ENCODE measurements around the gene ANKRD11.

ANKRD11 gene

GRCh38 chr16:89319631-89319885, 170.8 kb downstream of the ANKRD11 start:
- TF ChIP-seq, protein P1, sequence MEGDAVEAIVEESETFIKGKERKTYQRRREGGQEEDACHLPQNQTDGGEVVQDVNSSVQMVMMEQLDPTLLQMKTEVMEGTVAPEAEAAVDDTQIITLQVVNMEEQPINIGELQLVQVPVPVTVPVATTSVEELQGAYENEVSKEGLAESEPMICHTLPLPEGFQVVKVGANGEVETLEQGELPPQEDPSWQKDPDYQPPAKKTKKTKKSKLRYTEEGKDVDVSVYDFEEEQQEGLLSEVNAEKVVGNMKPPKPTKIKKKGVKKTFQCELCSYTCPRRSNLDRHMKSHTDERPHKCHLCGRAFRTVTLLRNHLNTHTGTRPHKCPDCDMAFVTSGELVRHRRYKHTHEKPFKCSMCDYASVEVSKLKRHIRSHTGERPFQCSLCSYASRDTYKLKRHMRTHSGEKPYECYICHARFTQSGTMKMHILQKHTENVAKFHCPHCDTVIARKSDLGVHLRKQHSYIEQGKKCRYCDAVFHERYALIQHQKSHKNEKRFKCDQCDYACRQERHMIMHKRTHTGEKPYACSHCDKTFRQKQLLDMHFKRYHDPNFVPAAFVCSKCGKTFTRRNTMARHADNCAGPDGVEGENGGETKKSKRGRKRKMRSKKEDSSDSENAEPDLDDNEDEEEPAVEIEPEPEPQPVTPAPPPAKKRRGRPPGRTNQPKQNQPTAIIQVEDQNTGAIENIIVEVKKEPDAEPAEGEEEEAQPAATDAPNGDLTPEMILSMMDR (IDR thresholded peaks at IDR 0.05; ENCODE audit: low read depth, low read length), result no peak
- H3K4me3 ChIP-seq (replicated peaks in 1 of 2; ENCODE audit: low read depth in 2 of 2, low read length in 2 of 2), result peak overlapping the region in 1 of 2 donors; percentile 29
- DNase-seq (ENCODE audit: low read depth in 2 of 2), result no peak

- TF ChIP-seq, protein P1 (IDR thresholded peaks at IDR 0.05; ENCODE audit: low read depth, low read length), result no peak
- no peak for DNase-seq (ENCODE audit: low read depth in 2 of 2)
- H3K4me3 ChIP-seq (replicated peaks in 1 of 2; ENCODE audit: low read depth in 2 of 2, low read length in 2 of 2), result no peak overlapping the region
These were observed 171.3 kb downstream of the ANKRD11 start for GRCh38 chr16:89318871-89319630.

DNA sequence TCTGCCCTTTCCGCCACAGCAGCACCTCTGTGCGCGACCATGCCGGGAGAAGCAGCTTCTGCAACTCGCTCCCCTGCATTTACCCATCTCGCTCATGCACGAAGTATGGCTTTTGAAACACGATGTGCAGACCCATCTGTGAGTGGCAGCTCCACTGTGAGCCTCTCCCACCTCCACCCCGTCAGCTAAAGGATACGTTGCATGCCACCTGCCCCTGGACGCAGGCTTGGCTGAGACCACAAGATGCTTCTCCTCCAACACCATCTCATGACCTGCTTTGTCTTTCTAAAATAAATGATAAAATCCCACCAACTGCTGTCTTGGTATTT, 172.0 kb downstream of the ANKRD11 start:
- DNase-seq (ENCODE audit: low read depth in 2 of 2), result no peak
- H3K4me3 ChIP-seq (replicated peaks in 1 of 2; ENCODE audit: low read depth in 2 of 2, low read length in 2 of 2), result no peak overlapping the region
- TF ChIP-seq, protein P1 (IDR thresholded peaks at IDR 0.05; ENCODE audit: low read depth, low read length), result no peak

DNA sequence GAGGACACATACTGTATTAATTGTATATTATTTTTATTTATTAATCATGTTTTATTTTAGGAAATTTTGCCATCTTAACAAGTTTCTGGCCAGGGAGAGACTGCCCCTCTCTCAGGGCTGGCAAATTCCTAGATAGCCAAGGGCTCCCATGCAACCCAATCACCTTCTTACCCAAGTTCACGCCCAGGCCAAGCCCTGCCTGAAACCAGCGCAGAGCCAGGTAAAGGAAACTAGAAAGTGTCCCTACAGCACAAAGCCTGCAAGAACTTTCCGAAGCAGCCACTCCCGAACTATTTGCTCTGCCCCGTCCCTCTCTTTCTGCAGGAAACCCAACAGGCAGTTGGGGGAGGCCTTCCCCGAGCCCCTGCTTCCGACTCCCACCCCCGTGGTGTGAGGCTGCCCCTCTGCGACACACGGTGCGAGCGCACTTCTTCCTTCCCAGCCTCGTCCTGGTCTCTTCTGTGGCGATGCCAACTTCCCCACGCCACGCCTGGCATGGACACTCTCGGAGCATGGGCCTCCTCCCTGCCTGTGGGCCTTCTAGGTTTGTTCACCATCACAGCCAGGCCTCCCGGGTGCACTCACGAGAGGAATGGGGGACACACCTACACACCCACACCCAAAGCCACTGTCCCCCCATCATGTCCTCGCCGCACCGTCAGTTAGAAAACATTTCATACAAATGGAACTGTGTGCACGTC, 172.5 kb downstream of the ANKRD11 start:
- DNase-seq (ENCODE audit: low read depth in 2 of 2), result no peak
- TF ChIP-seq, protein P1 (IDR thresholded peaks at IDR 0.05; ENCODE audit: low read depth, low read length), result no peak
- H3K4me3 ChIP-seq (replicated peaks in 1 of 2; ENCODE audit: low read depth in 2 of 2, low read length in 2 of 2), result no peak overlapping the region

DNA sequence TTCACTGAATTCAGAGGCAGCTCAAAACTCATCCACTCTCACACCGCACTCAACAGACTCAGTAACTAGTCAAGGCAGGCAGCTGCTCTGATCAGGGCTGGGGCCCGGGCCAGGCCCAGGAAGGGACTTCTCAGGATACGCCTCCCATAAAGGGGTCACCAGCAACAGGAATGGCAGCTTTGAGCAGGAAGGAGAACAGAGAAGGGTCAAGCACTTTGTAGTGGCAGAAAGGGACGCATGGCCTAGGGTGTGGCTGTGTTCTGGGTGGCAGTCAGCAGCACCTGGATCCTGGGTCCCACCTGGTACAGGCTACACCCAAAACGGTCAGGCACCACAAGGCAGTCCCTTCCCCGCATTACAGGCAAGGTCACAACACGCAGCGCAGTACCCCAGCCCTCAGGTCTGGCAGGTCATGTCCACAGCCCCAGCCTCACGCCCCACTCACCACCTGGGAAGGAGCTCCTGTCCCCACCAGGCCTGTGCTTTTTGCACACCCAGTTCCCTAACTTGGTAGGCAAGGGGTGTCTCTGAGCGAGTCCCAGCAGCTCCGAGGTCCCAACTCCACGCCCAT, 173.2 kb downstream of the ANKRD11 start:
- H3K4me3 ChIP-seq (replicated peaks in 1 of 2; ENCODE audit: low read depth in 2 of 2, low read length in 2 of 2), result no peak overlapping the region
- TF ChIP-seq, protein P1 (IDR thresholded peaks at IDR 0.05; ENCODE audit: low read depth, low read length), result no peak
- DNase-seq (ENCODE audit: low read depth in 2 of 2), result no peak

DNA sequence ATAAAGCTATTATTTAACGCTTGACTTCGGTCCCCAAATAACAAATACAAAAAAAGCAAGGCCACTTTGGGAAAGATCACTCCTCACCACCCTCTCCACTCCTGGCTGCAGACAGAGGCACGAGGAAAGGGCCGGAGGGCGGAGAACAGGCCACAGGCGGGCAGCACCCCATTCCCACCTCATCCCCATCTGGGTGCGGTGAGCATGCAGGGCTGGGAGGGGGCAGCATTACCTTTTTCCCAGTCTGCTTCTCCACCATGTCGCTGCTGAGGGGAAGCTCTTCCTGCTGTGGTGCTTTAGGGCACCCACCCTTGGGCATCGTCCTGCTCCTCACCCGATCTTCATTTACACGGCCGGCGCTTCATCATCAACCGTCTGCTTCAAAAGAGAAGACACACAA, 173.7 kb downstream of the ANKRD11 start:
- TF ChIP-seq, protein P1 (IDR thresholded peaks at IDR 0.05; ENCODE audit: low read depth, low read length), result no peak
- H3K4me3 ChIP-seq (replicated peaks in 1 of 2; ENCODE audit: low read depth in 2 of 2, low read length in 2 of 2), result no peak overlapping the region

More for the DNA sequence above, 173.7 kb downstream of the ANKRD11 start:
- no peak for DNase-seq (ENCODE audit: low read depth in 2 of 2)

All from cardiac fibroblast (primary cell).